GM23338 (cell line): ENCODE measurements around the gene H2AZ2. TPM values are rescaled to one million over a fixed set of nuclear protein-coding genes. Genes with fewer than 3 reads are reported as not detected.

ENCODE experiments used
- ATAC-seq: fragments of 200-7000 bp; cut with Tn5 transposase; 3 replicates; pipeline ENCODE4 v1.9.1; 2020
- DNase-seq: peaks from one replicate; pipeline ENCODE4 v3.0.0-alpha.2; 2015; ENCODE audit warnings: low spot score
- H2AFZ ChIP-seq: fragments of 200-600 bp; sonication (generic); 2 replicates; pipeline ENCODE4 v1.8.0; 2016; ENCODE audit warnings: antibody characterized with exemption, mild to moderate bottlenecking, moderate library complexity
- H3F3A ChIP-seq: fragments of 200-600 bp; sonication (generic); replicated peaks from 2 replicates; pipeline ENCODE4 v1.8.0; 2017; ENCODE audit warnings: antibody characterized with exemption, mixed run types, low read depth
- H3K27ac ChIP-seq: fragments of 200-600 bp; sonication (generic); 2 replicates; pipeline ENCODE4 v1.6.1; 2016; ENCODE audit warnings: low read depth
- H3K27me3 ChIP-seq: fragments of 200-600 bp; sonication (generic); 2 replicates; pipeline ENCODE4 v1.8.0; 2016; ENCODE audit warnings: mild to moderate bottlenecking, mixed run types, moderate library complexity; ENCODE audit not compliant: insufficient read depth
- H3K36me3 ChIP-seq: fragments of 200-600 bp; sonication (generic); 2 replicates; pipeline ENCODE4 v1.8.0; 2016; ENCODE audit warnings: mild to moderate bottlenecking; ENCODE audit not compliant: insufficient read depth
- H3K4me1 ChIP-seq: fragments of 200-600 bp; sonication (generic); 2 replicates; pipeline ENCODE4 v1.8.0; 2016; ENCODE audit warnings: mild to moderate bottlenecking, moderate library complexity; ENCODE audit not compliant: insufficient read depth
- H3K4me2 ChIP-seq: fragments of 200-600 bp; sonication (generic); 2 replicates; pipeline ENCODE4 v1.7.1; 2017; ENCODE audit warnings: mixed run types
- H3K4me3 ChIP-seq: fragments of 200-600 bp; sonication (generic); 2 replicates; pipeline ENCODE4 v1.6.1; 2016; ENCODE audit warnings: mixed run types
- H3K79me2 ChIP-seq: fragments of 200-600 bp; sonication (generic); replicated peaks from 2 replicates; pipeline ENCODE4 v1.8.0; 2017; ENCODE audit warnings: mild to moderate bottlenecking; ENCODE audit not compliant: insufficient read depth
- H3K9me2 ChIP-seq: fragments of 200-600 bp; sonication (generic); 2 replicates; pipeline ENCODE4 v1.8.0; 2017; ENCODE audit not compliant: insufficient read depth
- H4K20me1 ChIP-seq: fragments of 200-600 bp; sonication (generic); replicated peaks from 2 replicates; pipeline ENCODE4 v1.8.0; 2017; ENCODE audit warnings: mild to moderate bottlenecking; ENCODE audit not compliant: insufficient read depth
- H3K27ac Mint-ChIP-seq: 2 replicates; pipeline ENCODE4 v1.8.0; 2020; ENCODE audit warnings: inconsistent platforms, mild to moderate bottlenecking, moderate library complexity, mixed read lengths
- H3K27me3 Mint-ChIP-seq: 3 replicates; pipeline ENCODE4 v1.8.0; 2022; ENCODE audit warnings: low read depth, mild to moderate bottlenecking, moderate library complexity, mixed read lengths, inconsistent platforms; ENCODE audit not compliant: insufficient read depth, poor library complexity
- H3K36me3 Mint-ChIP-seq: 3 replicates; pipeline ENCODE4 v1.8.0; 2021; ENCODE audit warnings: low read depth, mild to moderate bottlenecking, inconsistent platforms, moderate library complexity, mixed read lengths
- H3K4me1 Mint-ChIP-seq: 3 replicates; pipeline ENCODE4 v1.8.0; 2020; ENCODE audit warnings: mild to moderate bottlenecking, inconsistent platforms, mixed read lengths
- H3K4me3 Mint-ChIP-seq: 3 replicates; pipeline ENCODE4 v1.8.0; 2021; ENCODE audit warnings: moderate library complexity, mild to moderate bottlenecking, inconsistent platforms, mixed read lengths
- H3K9me3 Mint-ChIP-seq: 3 replicates; pipeline ENCODE4 v1.8.0; 2020; ENCODE audit warnings: moderate library complexity, mild to moderate bottlenecking, inconsistent platforms, mixed read lengths
- CREB1 ChIP-seq: fragments of 250-450 bp; sonication (Bioruptor Pico); IDR thresholded peaks from 2 replicates; pipeline ENCODE4 v1.5.0; 2020; ENCODE audit warnings: low read depth, mild to moderate bottlenecking, moderate library complexity
- CTCF ChIP-seq, 2 experiments: fragments of 200-600 bp in 1 of 2; sonication (generic) in 1 of 2; conservative IDR thresholded peaks; 2 replicates each; pipeline versions ENCODE4 v1.5.1 to v1.6.1; 2016 to 2017; ENCODE audit warnings: antibody characterized with exemption in 2 of 2, low read depth in 2 of 2, mild to moderate bottlenecking in 2 of 2, moderate library complexity in 1 of 2
- EZH2 ChIP-seq: fragments of 200-600 bp; sonication (generic); IDR thresholded peaks from one replicate; pipeline ENCODE4 v1.8.0; 2017; ENCODE audit warnings: antibody characterized with exemption, mild to moderate bottlenecking, low read depth; ENCODE audit not compliant: unreplicated experiment
- NANOG ChIP-seq: IDR thresholded peaks from 2 replicates; pipeline ENCODE4 v1.6.1; 2016; ENCODE audit warnings: antibody characterized with exemption, borderline replicate concordance
- POLR2AphosphoS5 ChIP-seq: IDR thresholded peaks from 2 replicates; pipeline ENCODE4 v1.6.1; 2016; ENCODE audit warnings: antibody characterized with exemption, low read depth
- ZNF114 ChIP-seq: fragments of 250-450 bp; sonication (Bioruptor Pico); IDR thresholded peaks from 2 replicates; pipeline ENCODE4 v1.5.0; 2020; ENCODE audit warnings: mild to moderate bottlenecking, moderate library complexity
- ZNF331 ChIP-seq: fragments of 250-450 bp; sonication (Bioruptor Pico); IDR thresholded peaks from 2 replicates; pipeline ENCODE4 v1.5.0; 2020; ENCODE audit warnings: low read depth, mild to moderate bottlenecking, moderate library complexity
- ZNF462 ChIP-seq: fragments of 250-450 bp; sonication (Bioruptor Pico); IDR thresholded peaks from 2 replicates; pipeline ENCODE4 v1.5.0; 2020; ENCODE audit warnings: mild to moderate bottlenecking, moderate library complexity
- polyA plus RNA-seq: library from polyadenylated mRNA; unstranded; fragments of >200 nt; fragmentation: Nextera tagmentation; extraction: Ambion mirVana; gene quantifications from 2 replicates; pipeline ENCODE4 v1.2.1, GENCODE V29; 2016
- total RNA-seq: library from RNA; depleted of rRNA; stranded (reverse); fragments of >200 nt; shearing (Covaris generic); gene quantifications from 2 replicates; pipeline ENCODE4 v1.2.3, GENCODE V29; 2014
- TF ChIP-seq, protein P1 (sequence below): IDR thresholded peaks from one replicate; pipeline ENCODE4 v1.6.1; 2018; ENCODE audit warnings: antibody characterized with exemption; ENCODE audit not compliant: unreplicated experiment

Gene H2AZ2
- total and polyA plus RNA-seq, 2 experiments from 2014 or later, result 215 to 390 TPM

DNA sequence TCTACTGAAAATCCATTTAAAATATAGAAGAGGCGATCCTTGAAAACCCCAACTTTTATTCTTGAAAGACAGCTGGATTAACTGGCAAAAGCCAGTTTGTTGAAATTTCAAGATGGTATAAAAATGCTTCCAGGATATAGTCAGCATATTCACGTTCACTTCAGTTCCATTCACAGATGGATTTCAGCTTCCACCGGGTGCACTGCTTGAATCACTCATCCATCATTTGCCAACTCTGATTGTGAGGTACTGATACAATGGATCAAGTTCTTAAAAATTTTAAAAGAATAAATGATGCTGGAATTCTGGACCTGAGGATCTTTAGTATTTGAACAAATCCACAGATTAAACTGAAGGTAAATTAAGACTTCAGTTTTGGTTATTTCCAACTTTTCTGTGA is 35.0 kb upstream of the H2AZ2 start:
- Mint-ChIP-seq H3K9me3 (peaks cover 4% of the 10 kb centered on the region; the same call in 1 of the 3 replicates), H3K4me3 (peak overlapping the region; percentile 92), H3K36me3 (peaks cover 24% of the 10 kb centered on the region), H3K4me1 (peaks cover 32% of the 10 kb centered on the region; the same call in 2 of the 3 replicates), H3K27ac (no peak overlapping the region), H3K27me3 (peaks cover 4% of the 10 kb centered on the region)
- no peaks in the 10 kb centered on the region for H3K9me2 ChIP-seq
- no peak for DNase-seq
- H3K79me2 ChIP-seq, result peaks cover 62% of the 10 kb centered on the region
- ATAC-seq, result no peak
- TF ChIP-seq EZH2, result no peak
- TF ChIP-seq, protein P1, sequence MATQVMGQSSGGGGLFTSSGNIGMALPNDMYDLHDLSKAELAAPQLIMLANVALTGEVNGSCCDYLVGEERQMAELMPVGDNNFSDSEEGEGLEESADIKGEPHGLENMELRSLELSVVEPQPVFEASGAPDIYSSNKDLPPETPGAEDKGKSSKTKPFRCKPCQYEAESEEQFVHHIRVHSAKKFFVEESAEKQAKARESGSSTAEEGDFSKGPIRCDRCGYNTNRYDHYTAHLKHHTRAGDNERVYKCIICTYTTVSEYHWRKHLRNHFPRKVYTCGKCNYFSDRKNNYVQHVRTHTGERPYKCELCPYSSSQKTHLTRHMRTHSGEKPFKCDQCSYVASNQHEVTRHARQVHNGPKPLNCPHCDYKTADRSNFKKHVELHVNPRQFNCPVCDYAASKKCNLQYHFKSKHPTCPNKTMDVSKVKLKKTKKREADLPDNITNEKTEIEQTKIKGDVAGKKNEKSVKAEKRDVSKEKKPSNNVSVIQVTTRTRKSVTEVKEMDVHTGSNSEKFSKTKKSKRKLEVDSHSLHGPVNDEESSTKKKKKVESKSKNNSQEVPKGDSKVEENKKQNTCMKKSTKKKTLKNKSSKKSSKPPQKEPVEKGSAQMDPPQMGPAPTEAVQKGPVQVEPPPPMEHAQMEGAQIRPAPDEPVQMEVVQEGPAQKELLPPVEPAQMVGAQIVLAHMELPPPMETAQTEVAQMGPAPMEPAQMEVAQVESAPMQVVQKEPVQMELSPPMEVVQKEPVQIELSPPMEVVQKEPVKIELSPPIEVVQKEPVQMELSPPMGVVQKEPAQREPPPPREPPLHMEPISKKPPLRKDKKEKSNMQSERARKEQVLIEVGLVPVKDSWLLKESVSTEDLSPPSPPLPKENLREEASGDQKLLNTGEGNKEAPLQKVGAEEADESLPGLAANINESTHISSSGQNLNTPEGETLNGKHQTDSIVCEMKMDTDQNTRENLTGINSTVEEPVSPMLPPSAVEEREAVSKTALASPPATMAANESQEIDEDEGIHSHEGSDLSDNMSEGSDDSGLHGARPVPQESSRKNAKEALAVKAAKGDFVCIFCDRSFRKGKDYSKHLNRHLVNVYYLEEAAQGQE, result no peak
- no peak for TF ChIP-seq POLR2AphosphoS5
- no peak for TF ChIP-seq CTCF (conservative IDR thresholded peaks at IDR 0.05; ENCODE audit: low read depth in 2 of 2)
- no peak for TF ChIP-seq CREB1 (CRISPR knock-in tag)
- TF ChIP-seq ZNF114, result no peak
- TF ChIP-seq ZNF331, result no peak
- TF ChIP-seq NANOG, result no peak
- no peak for TF ChIP-seq ZNF462 (CRISPR knock-in tag)
- H3K27ac ChIP-seq, result no peak overlapping the region
- H3K27me3 ChIP-seq, result no peaks in the 10 kb centered on the region
- peaks cover 29% of the 10 kb centered on the region for H3K4me1 ChIP-seq
- H4K20me1 ChIP-seq, result peaks cover 29% of the 10 kb centered on the region
- peaks cover 13% of the 10 kb centered on the region; the same call in 1 of the 2 replicates for H3F3A ChIP-seq
- H2AFZ ChIP-seq, result no peak overlapping the region
- peak overlapping the region; percentile 85 for H3K4me2 ChIP-seq
- H3K36me3 ChIP-seq, result peaks cover 5% of the 10 kb centered on the region; the same call in 1 of the 2 replicates
- H3K4me3 ChIP-seq, result peak overlapping the region; percentile 98
